SK-N-SH treated with all-trans-retinoic acid at 6 μM for 48 hours (cell line): Measurements from ENCODE around the gene SETD1A.

ENCODE experiments used
- ARNTL ChIP-seq: fragments of 450-650 bp; formaldehyde crosslinking; IDR thresholded peaks from 2 replicates; pipeline ENCODE4 v1.5.0; 2020; ENCODE audit warnings: low read depth, mild to moderate bottlenecking, moderate library complexity, borderline replicate concordance
- BACH2 ChIP-seq: fragments of 250-450 bp; sonication (Bioruptor Pico); IDR thresholded peaks from 2 replicates; pipeline ENCODE4 v1.9.0; 2021; ENCODE audit warnings: mild to moderate bottlenecking, borderline replicate concordance
- CREB5 ChIP-seq: fragments of 250-450 bp; sonication (Bioruptor Pico); IDR thresholded peaks from 2 replicates; pipeline ENCODE4 v1.5.1; 2020; ENCODE audit warnings: low read depth, mild to moderate bottlenecking, moderate library complexity
- CSDC2 ChIP-seq: fragments of 250-450 bp; sonication (Bioruptor Pico); IDR thresholded peaks from 2 replicates; pipeline ENCODE4 v1.5.0; 2020; ENCODE audit warnings: mild to moderate bottlenecking, moderate library complexity
- ESRRG ChIP-seq: fragments of 250-450 bp; sonication (Bioruptor Pico); IDR thresholded peaks from 2 replicates; pipeline ENCODE4 v1.6.1; 2021; ENCODE audit warnings: mild to moderate bottlenecking
- TOX ChIP-seq: fragments of 250-450 bp; sonication (Bioruptor Pico); IDR thresholded peaks from 2 replicates; pipeline ENCODE4 v1.8.0; 2021; ENCODE audit warnings: mild to moderate bottlenecking, moderate library complexity, borderline replicate concordance
- ZFP3 ChIP-seq: fragments of 250-450 bp; sonication (Bioruptor Pico); IDR thresholded peaks from 2 replicates; pipeline ENCODE4 v1.5.0; 2020; ENCODE audit warnings: mild to moderate bottlenecking, moderate library complexity
- ZFP30 ChIP-seq: fragments of 450-650 bp; formaldehyde crosslinking; IDR thresholded peaks from 2 replicates; pipeline ENCODE4 v1.5.0; 2022; ENCODE audit warnings: mild to moderate bottlenecking, moderate library complexity
- ZNF70 ChIP-seq: fragments of 450-650 bp; formaldehyde crosslinking; IDR thresholded peaks from 2 replicates; pipeline ENCODE4 v1.5.0; 2020; ENCODE audit warnings: mild to moderate bottlenecking, moderate library complexity
- TF ChIP-seq, protein P1 (sequence below): fragments of 250-450 bp; sonication (Bioruptor Pico); IDR thresholded peaks from 2 replicates; pipeline ENCODE4 v1.8.0; 2021; ENCODE audit warnings: low read depth, mild to moderate bottlenecking, moderate library complexity, borderline replicate concordance
- TF ChIP-seq, protein P2 (sequence below): fragments of 250-450 bp; sonication (Bioruptor Pico); IDR thresholded peaks from 2 replicates; pipeline ENCODE4 v1.8.0; 2020; ENCODE audit warnings: mild to moderate bottlenecking, moderate library complexity, borderline replicate concordance

DNA sequence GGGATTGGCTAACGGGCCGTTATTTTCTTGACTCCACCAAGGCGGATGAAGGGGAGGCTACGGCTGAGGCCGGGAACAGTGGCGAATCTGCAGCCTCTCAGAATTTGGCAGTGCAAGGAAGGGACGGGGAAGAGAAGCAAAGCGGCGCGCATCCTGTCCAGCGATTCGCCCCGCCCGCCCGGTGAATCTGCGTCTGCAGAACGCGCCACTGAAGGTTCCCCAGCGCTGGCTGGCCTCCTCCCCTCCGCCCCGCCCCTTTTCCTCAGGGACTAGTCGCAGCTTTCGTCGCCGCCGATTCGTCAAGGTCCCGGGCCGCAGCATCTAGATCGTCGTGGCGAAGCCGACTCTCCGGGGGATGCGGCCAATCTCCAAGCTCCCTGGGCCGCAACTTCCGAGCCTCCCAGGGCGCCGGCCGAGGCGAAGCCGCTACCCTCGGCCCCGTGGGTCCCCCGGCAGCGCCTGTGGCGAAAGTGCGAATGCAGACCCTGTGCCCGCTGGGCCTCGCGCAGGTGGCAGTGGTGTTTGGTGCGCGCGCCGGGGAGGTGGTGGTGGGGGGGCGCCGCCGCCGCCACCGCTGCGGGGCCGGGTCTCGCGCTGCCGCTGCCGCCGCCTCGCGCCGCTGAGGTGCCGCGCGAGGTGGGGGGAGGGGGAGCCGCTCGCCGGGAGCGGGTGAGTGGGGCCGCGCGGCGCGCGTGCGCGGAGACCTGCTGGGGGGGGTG, at the start of gene SETD1A:
- TF ChIP-seq, protein P1, sequence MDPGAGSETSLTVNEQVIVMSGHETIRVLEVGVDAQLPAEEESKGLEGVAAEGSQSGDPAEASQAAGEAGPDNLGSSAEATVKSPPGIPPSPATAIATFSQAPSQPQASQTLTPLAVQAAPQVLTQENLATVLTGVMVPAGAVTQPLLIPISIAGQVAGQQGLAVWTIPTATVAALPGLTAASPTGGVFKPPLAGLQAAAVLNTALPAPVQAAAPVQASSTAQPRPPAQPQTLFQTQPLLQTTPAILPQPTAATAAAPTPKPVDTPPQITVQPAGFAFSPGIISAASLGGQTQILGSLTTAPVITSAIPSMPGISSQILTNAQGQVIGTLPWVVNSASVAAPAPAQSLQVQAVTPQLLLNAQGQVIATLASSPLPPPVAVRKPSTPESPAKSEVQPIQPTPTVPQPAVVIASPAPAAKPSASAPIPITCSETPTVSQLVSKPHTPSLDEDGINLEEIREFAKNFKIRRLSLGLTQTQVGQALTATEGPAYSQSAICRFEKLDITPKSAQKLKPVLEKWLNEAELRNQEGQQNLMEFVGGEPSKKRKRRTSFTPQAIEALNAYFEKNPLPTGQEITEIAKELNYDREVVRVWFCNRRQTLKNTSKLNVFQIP (CRISPR knock-in tag) = no peak
- TF ChIP-seq ESRRG (CRISPR knock-in tag) (no peak; the same call in 1 of the 2 replicates), ARNTL (CRISPR knock-in tag) (no peak), ZFP30 (CRISPR knock-in tag) (no peak), ZFP3 (CRISPR knock-in tag) (no peak), BACH2 (CRISPR knock-in tag) (no peak), ZNF70 (no peak), CREB5 (no peak), CSDC2 (no peak), TOX (CRISPR knock-in tag) (no peak)
- TF ChIP-seq, protein P2, sequence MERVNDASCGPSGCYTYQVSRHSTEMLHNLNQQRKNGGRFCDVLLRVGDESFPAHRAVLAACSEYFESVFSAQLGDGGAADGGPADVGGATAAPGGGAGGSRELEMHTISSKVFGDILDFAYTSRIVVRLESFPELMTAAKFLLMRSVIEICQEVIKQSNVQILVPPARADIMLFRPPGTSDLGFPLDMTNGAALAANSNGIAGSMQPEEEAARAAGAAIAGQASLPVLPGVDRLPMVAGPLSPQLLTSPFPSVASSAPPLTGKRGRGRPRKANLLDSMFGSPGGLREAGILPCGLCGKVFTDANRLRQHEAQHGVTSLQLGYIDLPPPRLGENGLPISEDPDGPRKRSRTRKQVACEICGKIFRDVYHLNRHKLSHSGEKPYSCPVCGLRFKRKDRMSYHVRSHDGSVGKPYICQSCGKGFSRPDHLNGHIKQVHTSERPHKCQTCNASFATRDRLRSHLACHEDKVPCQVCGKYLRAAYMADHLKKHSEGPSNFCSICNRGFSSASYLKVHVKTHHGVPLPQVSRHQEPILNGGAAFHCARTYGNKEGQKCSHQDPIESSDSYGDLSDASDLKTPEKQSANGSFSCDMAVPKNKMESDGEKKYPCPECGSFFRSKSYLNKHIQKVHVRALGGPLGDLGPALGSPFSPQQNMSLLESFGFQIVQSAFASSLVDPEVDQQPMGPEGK (CRISPR knock-in tag) = no peak
